ENCODE data around the gene GLRX3. TPM values are rescaled to one million over a fixed set of nuclear protein-coding genes. Genes with fewer than 3 reads are reported as not detected.

GLRX3 gene
- total RNA-seq, 1 donor from 2014 or later: 137 TPM

DNA sequence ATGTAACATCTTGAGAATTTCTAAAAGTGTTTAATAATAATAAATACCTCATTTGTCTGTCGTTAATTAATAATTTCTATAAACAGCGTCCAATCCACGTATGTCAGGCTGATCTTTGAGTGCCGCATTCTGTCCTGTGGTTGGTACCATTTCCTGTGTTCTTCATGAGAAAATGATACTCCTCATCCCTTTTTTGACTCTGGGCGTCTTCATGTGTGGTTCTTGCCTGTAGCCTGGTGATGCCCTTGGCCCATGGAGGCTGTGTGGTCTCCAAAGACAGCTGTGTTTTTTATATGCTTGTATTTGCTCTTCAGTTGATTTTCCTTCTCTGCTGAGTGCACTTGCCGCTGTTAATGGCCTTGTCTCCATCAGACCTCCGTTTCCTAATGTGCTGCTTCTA lies 31.5 kb downstream of the GLRX3 start:
- no peak overlapping the region for H3K9ac ChIP-seq (ENCODE audit: low read length)
- no peak for DNase-seq (ENCODE audit: low read depth)
- TF ChIP-seq CTCF (IDR thresholded peaks at IDR 0.05; ENCODE audit: insufficient read depth, low read depth, low read length) (no peak), EZH2 (IDR thresholded peaks at IDR 0.05; ENCODE audit: insufficient read depth, low read length) (no peak)
- H3K27ac ChIP-seq (ENCODE audit: low read depth, low read length): no peak overlapping the region
- H3K36me3 ChIP-seq (ENCODE audit: insufficient read depth, low read length): peaks cover 28% of the 10 kb centered on the region
- Mint-ChIP-seq H3K4me1 (ENCODE audit: low read depth, unreplicated experiment) (peaks cover 8% of the 10 kb centered on the region), H3K9me3 (ENCODE audit: unreplicated experiment) (no peaks in the 10 kb centered on the region), H3K27me3 (ENCODE audit: low read depth, unreplicated experiment) (no peaks in the 10 kb centered on the region), H3K4me3 (ENCODE audit: unreplicated experiment) (no peak overlapping the region), H3K36me3 (ENCODE audit: low read depth, unreplicated experiment) (peaks cover 9% of the 10 kb centered on the region), H3K27ac (ENCODE audit: unreplicated experiment) (no peak overlapping the region)
- no peaks in the 10 kb centered on the region for H3K9me3 ChIP-seq (ENCODE audit: insufficient read depth, low read depth, low read length)
- FAIRE-seq: no peak
- H3K79me2 ChIP-seq (ENCODE audit: insufficient read depth, low read length): peaks cover 9% of the 10 kb centered on the region
- no peak overlapping the region for H3K4me2 ChIP-seq (ENCODE audit: low read length)
- peaks cover 4% of the 10 kb centered on the region for H3K4me1 ChIP-seq (ENCODE audit: insufficient read depth, low read length)
- H3K4me3 ChIP-seq (ENCODE audit: insufficient read depth, low read depth, low read length): no peak overlapping the region
- H3K27me3 ChIP-seq (ENCODE audit: insufficient read depth, low read length): no peaks in the 10 kb centered on the region
- H2AFZ ChIP-seq (ENCODE audit: low read depth, low read length): no peak overlapping the region
- peaks cover 49% of the 10 kb centered on the region for H4K20me1 ChIP-seq (ENCODE audit: insufficient read depth, low read length)

- Histone ChIP-seq H3K27me3 (ENCODE audit: insufficient read depth, low read length) (no peaks in the 10 kb centered on the region), H3K4me2 (ENCODE audit: low read length) (peak overlapping the region; percentile 38), H3K9me3 (ENCODE audit: insufficient read depth, low read depth, low read length) (no peaks in the 10 kb centered on the region), H2AFZ (ENCODE audit: low read depth, low read length) (no peak overlapping the region), H3K4me1 (ENCODE audit: insufficient read depth, low read length) (peaks cover 4% of the 10 kb centered on the region), H3K36me3 (ENCODE audit: insufficient read depth, low read length) (peaks cover 25% of the 10 kb centered on the region), H3K9ac (ENCODE audit: low read length) (no peak overlapping the region), H3K79me2 (ENCODE audit: insufficient read depth, low read length) (peaks cover 9% of the 10 kb centered on the region), H3K4me3 (ENCODE audit: insufficient read depth, low read depth, low read length) (no peak overlapping the region), H3K27ac (ENCODE audit: low read depth, low read length) (peak overlapping the region; percentile 1), H4K20me1 (ENCODE audit: insufficient read depth, low read length) (peaks cover 62% of the 10 kb centered on the region)
- no peak for FAIRE-seq
- TF ChIP-seq EZH2 (IDR thresholded peaks at IDR 0.05; ENCODE audit: insufficient read depth, low read length) (no peak), CTCF (IDR thresholded peaks at IDR 0.05; ENCODE audit: insufficient read depth, low read depth, low read length) (no peak)
- Mint-ChIP-seq H3K9me3 (ENCODE audit: unreplicated experiment) (no peaks in the 10 kb centered on the region), H3K27ac (ENCODE audit: unreplicated experiment) (no peak overlapping the region), H3K36me3 (ENCODE audit: low read depth, unreplicated experiment) (peaks cover 9% of the 10 kb centered on the region), H3K4me1 (ENCODE audit: low read depth, unreplicated experiment) (peaks cover 8% of the 10 kb centered on the region), H3K27me3 (ENCODE audit: low read depth, unreplicated experiment) (no peaks in the 10 kb centered on the region), H3K4me3 (ENCODE audit: unreplicated experiment) (no peak overlapping the region)
- DNase-seq (ENCODE audit: low read depth): peak; percentile 71
Measured at GRCh38 chr10:130169136-130169859, 33.1 kb downstream of the GLRX3 start.

GRCh38 chr10:130171196-130171595 lies 35.0 kb downstream of the GLRX3 start:
- Mint-ChIP-seq H3K9me3 (ENCODE audit: unreplicated experiment) (no peaks in the 10 kb centered on the region), H3K36me3 (ENCODE audit: low read depth, unreplicated experiment) (peaks cover 11% of the 10 kb centered on the region), H3K27ac (ENCODE audit: unreplicated experiment) (no peak overlapping the region), H3K27me3 (ENCODE audit: low read depth, unreplicated experiment) (no peaks in the 10 kb centered on the region), H3K4me1 (ENCODE audit: low read depth, unreplicated experiment) (peaks cover 10% of the 10 kb centered on the region), H3K4me3 (ENCODE audit: unreplicated experiment) (no peak overlapping the region)
- Histone ChIP-seq H3K4me3 (ENCODE audit: insufficient read depth, low read depth, low read length) (no peak overlapping the region), H3K27ac (ENCODE audit: low read depth, low read length) (no peak overlapping the region), H2AFZ (ENCODE audit: low read depth, low read length) (no peak overlapping the region), H3K9ac (ENCODE audit: low read length) (no peak overlapping the region), H3K36me3 (ENCODE audit: insufficient read depth, low read length) (peaks cover 30% of the 10 kb centered on the region), H3K27me3 (ENCODE audit: insufficient read depth, low read length) (no peaks in the 10 kb centered on the region), H3K79me2 (ENCODE audit: insufficient read depth, low read length) (peaks cover 9% of the 10 kb centered on the region), H3K4me1 (ENCODE audit: insufficient read depth, low read length) (peaks cover 4% of the 10 kb centered on the region), H3K4me2 (ENCODE audit: low read length) (no peak overlapping the region), H4K20me1 (ENCODE audit: insufficient read depth, low read length) (peaks cover 65% of the 10 kb centered on the region), H3K9me3 (ENCODE audit: insufficient read depth, low read depth, low read length) (no peaks in the 10 kb centered on the region)
- FAIRE-seq (no peak), DNase-seq (ENCODE audit: low read depth) (no peak)
- TF ChIP-seq CTCF (IDR thresholded peaks at IDR 0.05; ENCODE audit: insufficient read depth, low read depth, low read length) (no peak), EZH2 (IDR thresholded peaks at IDR 0.05; ENCODE audit: insufficient read depth, low read length) (no peak)

All from astrocyte (in vitro differentiated cells and primary cell).